Measurements from ENCODE around the gene KCNAB1. TPM values are rescaled to one million over a fixed set of nuclear protein-coding genes. Genes with fewer than 3 reads are reported as not detected.

KCNAB1 gene
- total and polyA plus RNA-seq, 2 of the 8 experiments (the other 6 are each of a cell fraction or from before 2014, with no cell fraction given) = 0.51 to 2.3 TPM

GRCh38 chr3:156349978-156350377, 229.6 kb downstream of the KCNAB1 start:
- Histone ChIP-seq H2BK12ac (ENCODE audit: low read depth, low read length) (no peak overlapping the region), H3K36me3 (ENCODE audit: control insufficient read depth in 2 of 4, insufficient read depth in 4 of 4, low read length in 3 of 4) (no peaks in the 10 kb centered on the region), H2AK5ac (ENCODE audit: low read depth, low read length) (no peak overlapping the region), H3K23ac (ENCODE audit: insufficient read length) (no peak overlapping the region), H3K56ac (replicated peaks; ENCODE audit: insufficient read length, low read depth, low read length) (no peak overlapping the region), H3K79me1 (ENCODE audit: low read depth, low read length) (no peaks in the 10 kb centered on the region), H3K79me2 (ENCODE audit: control insufficient read depth in 1 of 2, insufficient read depth in 2 of 2, low read length in 2 of 2) (no peaks in the 10 kb centered on the region), H3K27ac (ENCODE audit: low read depth, low read length) (no peak overlapping the region), H3K4me2 (ENCODE audit: insufficient read depth in 1 of 2, low read depth in 2 of 2, low read length in 2 of 2) (no peak overlapping the region), H3K27me3 (replicated peaks in 1 of 4; ENCODE audit: control insufficient read depth in 3 of 4, extremely low read depth in 1 of 4, insufficient read depth in 3 of 4, low read length in 3 of 4) (no peaks in the 10 kb centered on the region), H4K91ac (replicated peaks; ENCODE audit: insufficient read length, low read length) (no peak overlapping the region), H3K14ac (ENCODE audit: insufficient read length) (no peak overlapping the region), H2AFZ (ENCODE audit: low read length) (no peak overlapping the region), H2BK15ac (ENCODE audit: low read length) (no peak overlapping the region), H2BK20ac (ENCODE audit: low read length) (no peak overlapping the region), H4K5ac (ENCODE audit: insufficient read length, low read depth, low read length) (no peak overlapping the region), H3K4me3 (ENCODE audit: extremely low read depth in 1 of 4, insufficient read depth in 2 of 4, low read depth in 3 of 4, low read length in 4 of 4) (no peak overlapping the region), H4K20me1 (replicated peaks in 1 of 2; ENCODE audit: control insufficient read depth in 1 of 2, insufficient read depth in 2 of 2, low read length in 2 of 2) (no peaks in the 10 kb centered on the region), H3K9me3 (ENCODE audit: insufficient read depth in 2 of 2, low read depth in 1 of 2, low read length in 1 of 2) (no peaks in the 10 kb centered on the region), H2BK5ac (ENCODE audit: low read depth, low read length) (no peak overlapping the region), H2BK120ac (replicated peaks; ENCODE audit: low read depth, low read length) (no peak overlapping the region), H3K9ac (replicated peaks in 1 of 4; ENCODE audit: extremely low read depth in 1 of 4, low read depth in 3 of 4, low read length in 3 of 4) (no peak overlapping the region), H3K23me2 (ENCODE audit: low read depth, low read length) (no peaks in the 10 kb centered on the region), H3K4me1 (replicated peaks in 1 of 4; ENCODE audit: control insufficient read depth in 3 of 4, insufficient read depth in 4 of 4, low read length in 3 of 4) (no peaks in the 10 kb centered on the region), H3K4ac (replicated peaks; ENCODE audit: insufficient read length, low read depth, low read length) (no peak overlapping the region), H4K8ac (ENCODE audit: extremely low read depth, insufficient read depth, low read length) (no peak overlapping the region), H3K18ac (ENCODE audit: extremely low read depth, low read length) (no peak overlapping the region)
- ChIA-PET CTCF (ENCODE audit: partially characterized antibody) (interaction anchor here (1.1 to 2.1 kb wide), 4 partner anchors 9 to 41 kb away, joined by 3 to 5 read pairs (median 4); no protein-coding TSS in a partner anchor), POLR2A (ENCODE audit: partially characterized antibody) (no interaction called here)
- no peak for TF ChIP-seq HDAC2 (IDR thresholded peaks at IDR 0.05; ENCODE audit: borderline replicate concordance in 1 of 2, low read depth in 2 of 2, low read length in 2 of 2)
- TF ChIP-seq CHD1 (IDR thresholded peaks at IDR 0.05; ENCODE audit: low read depth, low read length) = no peak
- no peak for TF ChIP-seq SP4 (IDR thresholded peaks at IDR 0.05; ENCODE audit: low read length)
- TF ChIP-seq NANOG (IDR thresholded peaks at IDR 0.05; ENCODE audit: insufficient read depth, low read depth, low read length, poor library complexity, severe bottlenecking) = no peak
- FAIRE-seq (no peak), DNase-seq (ENCODE audit: low read depth in 1 of 2, low spot score in 2 of 2) (no peak)

Measured in H1 (cell line).